Upper lobe of left lung (tissue), 4 donors: Measurements from ENCODE around the gene ENPP3.

ENCODE experiments used
- CTCF ChIP-seq, 6 experiments: fragments of 450-650 bp in 4 of 6; fragments of 200-600 bp in 2 of 6; sonication (generic) in 2 of 6; IDR thresholded peaks; one replicate each; pipeline ENCODE4 v1.5.1; 2016 to 2019; ENCODE audit warnings: antibody characterized with exemption in 6 of 6
- EP300 ChIP-seq, 4 donors: sonication (generic); formaldehyde crosslinking; IDR thresholded peaks; one replicate each; pipeline ENCODE4 v1.5.1; 2017; ENCODE audit warnings: antibody characterized with exemption in 4 of 4, control low read depth in 2 of 4
- POLR2A ChIP-seq, 4 donors: fragments of 450-650 bp; IDR thresholded peaks; one replicate each; pipeline ENCODE4 v1.5.1; 2016 to 2017; ENCODE audit warnings: antibody characterized with exemption in 4 of 4, mild to moderate bottlenecking in 2 of 4
- POLR2AphosphoS5 ChIP-seq, 2 donors: sonication (generic); formaldehyde crosslinking; IDR thresholded peaks; one replicate each; pipeline ENCODE4 v1.5.1; 2017; ENCODE audit warnings: antibody characterized with exemption in 2 of 2

GRCh38 chr6:131656667-131657066 is 19.6 kb downstream of the ENPP3 start:
- TF ChIP-seq CTCF (IDR thresholded peaks at IDR 0.05) (no peak), POLR2A (IDR thresholded peaks at IDR 0.05) (no peak), EP300 (IDR thresholded peaks at IDR 0.05) (no peak), POLR2AphosphoS5 (IDR thresholded peaks at IDR 0.05) (no peak)
